Stimulated activated CD8-positive, alpha-beta memory T cell treated with anti-CD3 and anti-CD28 coated beads, Interleukin-15, amount 100 ng/mL, for 24 hours (primary cell): ENCODE results near the gene PCSK2.

Experiments used
- DNase-seq: peaks from one replicate; pipeline ENCODE4 v3.0.0-alpha.2; 2020; ENCODE audit warnings: low read depth

Gene PCSK2

GRCh38 chr20:17446171-17446570 is 219.3 kb downstream of the PCSK2 start:
- no peak for DNase-seq

GRCh38 chr20:17448071-17448470 is 221.2 kb downstream of the PCSK2 start:
- no peak for DNase-seq

GRCh38 chr20:17449031-17449430 is 222.2 kb downstream of the PCSK2 start:
- DNase-seq = no peak

GRCh38 chr20:17452441-17452840 is 225.6 kb downstream of the PCSK2 start:
- DNase-seq = no peak

GRCh38 chr20:17453592-17453991 is 226.8 kb downstream of the PCSK2 start:
- no peak for DNase-seq

GRCh38 chr20:17456279-17456678 is 229.4 kb downstream of the PCSK2 start:
- DNase-seq = no peak

- DNase-seq = no peak
Observed at GRCh38 chr20:17457079-17457478, 230.2 kb downstream of the PCSK2 start.

- no peak for DNase-seq
Observed at GRCh38 chr20:17457588-17458190, 230.8 kb downstream of the PCSK2 start.

GRCh38 chr20:17460119-17460518 is 233.3 kb downstream of the PCSK2 start:
- no peak for DNase-seq

GRCh38 chr20:17461941-17462340 is 235.1 kb downstream of the PCSK2 start:
- DNase-seq = no peak

GRCh38 chr20:17463711-17464110 is 236.9 kb downstream of the PCSK2 start:
- no peak for DNase-seq

- DNase-seq = no peak
Observed at GRCh38 chr20:17465236-17465635, 238.4 kb downstream of the PCSK2 start.

- DNase-seq = no peak
Observed at GRCh38 chr20:17466641-17467040, 239.8 kb downstream of the PCSK2 start.

- DNase-seq = no peak
Observed at GRCh38 chr20:17467120-17467655, 240.3 kb downstream of the PCSK2 start.

GRCh38 chr20:17468073-17468840 is 241.4 kb downstream of the PCSK2 start:
- DNase-seq = no peak

GRCh38 chr20:17469246-17470030 is 242.6 kb downstream of the PCSK2 start:
- no peak for DNase-seq

GRCh38 chr20:17470521-17470920 is 243.7 kb downstream of the PCSK2 start:
- no peak for DNase-seq

- no peak for DNase-seq
Observed at GRCh38 chr20:17470973-17471372, 244.1 kb downstream of the PCSK2 start.

- DNase-seq = no peak
Observed at GRCh38 chr20:17471606-17472187, 244.9 kb downstream of the PCSK2 start.

- DNase-seq = no peak
Observed at GRCh38 chr20:17473659-17474058, 246.8 kb downstream of the PCSK2 start.

GRCh38 chr20:17479063-17479657 is 252.3 kb downstream of the PCSK2 start:
- DNase-seq = no peak

GRCh38 chr20:17480696-17481095 is 253.9 kb downstream of the PCSK2 start:
- DNase-seq = no peak
